ENCODE results near the gene PPM1M.

PPM1M gene

DNA sequence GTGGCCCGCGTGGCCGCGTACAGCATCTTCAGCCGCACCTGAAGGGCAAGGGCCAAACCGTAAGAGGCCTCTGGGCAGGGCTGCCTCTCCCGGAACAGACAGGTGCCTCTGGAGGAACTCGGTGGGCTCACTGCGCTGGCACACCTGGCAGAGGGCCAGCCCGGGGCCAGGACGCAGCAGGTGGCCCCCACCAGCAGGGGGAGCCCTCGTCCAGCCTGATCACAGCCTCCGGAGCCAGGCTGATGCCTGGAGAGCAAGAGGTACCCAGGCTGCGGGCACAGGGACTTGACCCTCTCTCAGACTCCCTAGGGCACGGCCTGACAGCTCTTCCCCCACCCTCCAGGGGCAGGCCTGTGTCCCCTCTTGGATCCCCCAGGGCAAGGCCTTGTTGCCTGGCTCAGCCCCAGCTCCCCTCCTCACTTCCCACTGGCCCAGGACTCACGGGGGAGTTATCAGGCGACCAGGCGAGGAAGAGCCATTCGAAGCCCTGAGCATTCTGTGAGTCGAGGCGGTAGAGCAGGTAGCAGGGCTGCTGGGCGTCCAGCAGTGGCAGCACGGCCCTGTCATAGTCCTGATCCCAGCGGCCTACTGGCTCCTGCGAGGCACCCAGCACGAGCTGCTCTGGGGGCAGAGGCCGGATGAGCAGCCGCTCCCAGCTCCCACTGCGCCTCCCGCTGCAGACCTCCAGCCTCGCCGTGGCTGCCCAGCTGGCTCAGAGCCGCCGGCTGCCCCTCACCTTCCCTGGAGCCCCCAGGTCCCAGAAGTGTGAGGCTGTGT lies 13.9 kb upstream of the PPM1M start:
- DNase-seq = peak; percentile 67

DNA sequence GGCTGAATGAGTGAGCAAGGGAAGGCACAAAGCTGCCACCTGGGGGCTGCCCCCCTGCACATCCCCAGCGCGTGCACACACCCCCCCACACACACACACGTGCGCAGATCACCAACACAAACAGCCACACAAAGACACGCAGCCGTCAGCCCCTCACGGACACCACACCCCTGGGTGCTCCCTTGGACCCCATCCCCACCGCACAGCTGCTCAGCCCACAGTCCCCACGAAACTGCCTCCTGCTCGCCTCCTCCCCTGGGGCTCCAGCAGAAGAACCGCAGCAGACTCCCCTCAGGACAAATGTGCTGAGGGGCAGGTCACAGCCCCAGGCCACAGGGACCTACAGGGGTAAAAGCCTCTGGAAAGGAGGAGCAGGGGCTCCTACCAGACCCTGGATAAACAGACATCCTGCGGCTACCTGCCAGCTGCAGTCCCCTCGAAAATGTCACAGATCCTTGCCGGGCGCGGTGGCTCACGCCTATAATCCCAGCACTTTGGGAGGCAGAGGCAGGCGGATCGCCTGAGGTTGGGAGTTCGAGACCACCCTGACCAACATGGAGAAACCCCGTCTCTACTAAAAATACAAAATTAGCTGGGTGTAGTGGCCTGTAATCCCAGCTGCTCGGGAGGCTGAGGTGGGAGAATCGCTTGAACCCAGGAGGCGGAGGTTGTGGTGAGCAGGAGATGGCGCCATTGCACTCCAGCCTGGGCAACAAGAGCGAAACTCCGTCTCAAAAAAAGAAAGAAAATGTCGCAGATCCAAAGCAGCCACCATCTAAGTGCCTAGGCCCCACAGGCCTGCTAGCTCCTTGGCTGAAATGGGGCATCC lies 13.1 kb upstream of the PPM1M start:
- no peak for DNase-seq

DNA sequence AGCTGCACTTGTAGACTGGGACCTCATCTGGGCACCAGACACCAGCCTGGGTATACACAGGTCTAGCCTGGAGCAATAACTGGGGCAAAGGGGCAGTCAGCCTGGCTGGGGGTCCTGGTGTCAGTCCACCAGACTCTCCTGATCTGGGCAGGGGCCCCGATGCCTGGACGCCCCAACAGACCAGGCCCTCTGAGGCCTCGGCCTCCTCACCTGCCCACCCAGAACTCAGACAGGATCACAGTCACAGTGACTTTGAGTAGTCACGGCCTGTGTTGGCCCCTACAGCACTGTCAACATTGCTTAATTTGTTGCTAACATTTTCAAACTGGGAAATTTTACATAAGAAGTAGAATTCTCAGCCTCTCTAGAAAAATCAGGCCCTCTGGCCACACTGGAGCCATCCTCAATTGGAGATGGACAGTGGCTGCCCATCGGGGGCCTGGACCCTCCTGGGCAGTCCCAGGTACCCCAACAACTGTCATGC lies 12.4 kb upstream of the PPM1M start:
- DNase-seq = no peak

DNA sequence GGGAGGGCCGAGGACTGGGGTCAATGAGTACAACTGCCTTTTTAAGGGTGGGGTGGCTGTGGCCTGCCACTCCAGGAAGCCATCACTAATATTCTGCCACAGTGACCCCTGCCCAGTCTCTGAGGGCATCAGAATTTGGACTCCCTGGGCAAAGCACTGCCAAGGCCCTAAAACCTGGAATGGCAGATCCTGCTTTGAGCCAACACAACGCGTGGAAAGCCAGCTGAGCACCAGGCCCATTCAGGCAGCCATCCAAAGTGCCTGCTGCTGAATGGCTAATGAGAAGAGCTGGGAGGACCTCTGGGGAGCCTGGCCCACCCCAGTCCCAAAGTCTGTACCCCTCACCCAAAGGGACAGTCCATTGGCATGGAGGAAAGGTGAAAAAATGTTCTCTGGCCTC lies 11.6 kb upstream of the PPM1M start:
- no peak for DNase-seq

DNA sequence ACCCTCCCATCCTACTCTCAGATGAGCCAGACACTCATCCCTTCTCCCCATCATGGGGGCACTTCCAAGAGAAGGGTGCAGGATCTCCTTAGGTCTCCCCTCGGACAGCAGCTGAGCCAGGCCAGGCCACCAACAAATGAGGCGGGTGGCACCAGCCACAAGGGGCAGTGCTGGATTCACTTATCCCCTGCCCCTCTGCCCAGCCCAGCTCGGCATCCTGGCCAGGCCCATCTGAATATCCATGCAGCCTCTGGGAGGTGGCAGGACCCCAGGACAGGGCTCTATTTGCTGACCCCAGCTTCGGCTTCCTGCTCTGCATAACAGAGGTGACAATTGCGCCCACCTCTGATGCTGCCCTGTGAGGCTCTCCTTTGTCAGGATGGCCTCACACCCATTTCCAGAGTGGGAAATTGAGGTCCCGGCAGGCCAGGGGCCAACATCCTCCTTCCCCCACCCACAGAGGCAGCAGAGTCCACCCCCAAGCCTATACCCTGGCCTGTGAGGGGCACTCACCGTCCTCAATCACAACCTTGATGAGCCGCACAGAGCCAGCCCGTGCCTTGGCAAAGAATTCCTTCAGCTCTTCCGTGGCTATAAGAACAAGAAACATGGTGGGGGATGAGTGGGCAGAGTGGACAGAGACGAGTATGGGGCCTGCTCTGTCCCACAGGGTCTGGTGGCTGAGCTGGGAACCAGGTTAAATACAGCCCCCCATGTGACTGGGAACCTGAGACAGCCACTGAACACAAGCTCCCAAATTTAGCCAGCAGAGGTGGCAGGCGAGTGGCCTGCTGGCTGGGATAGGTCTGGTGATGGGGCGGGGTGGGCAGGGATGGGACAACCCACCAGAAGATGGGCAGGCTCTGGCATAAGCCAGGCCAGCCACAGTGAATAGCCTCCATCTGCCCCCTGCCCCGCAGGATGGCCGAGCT lies 10.8 kb upstream of the PPM1M start:
- DNase-seq = no peak

DNA sequence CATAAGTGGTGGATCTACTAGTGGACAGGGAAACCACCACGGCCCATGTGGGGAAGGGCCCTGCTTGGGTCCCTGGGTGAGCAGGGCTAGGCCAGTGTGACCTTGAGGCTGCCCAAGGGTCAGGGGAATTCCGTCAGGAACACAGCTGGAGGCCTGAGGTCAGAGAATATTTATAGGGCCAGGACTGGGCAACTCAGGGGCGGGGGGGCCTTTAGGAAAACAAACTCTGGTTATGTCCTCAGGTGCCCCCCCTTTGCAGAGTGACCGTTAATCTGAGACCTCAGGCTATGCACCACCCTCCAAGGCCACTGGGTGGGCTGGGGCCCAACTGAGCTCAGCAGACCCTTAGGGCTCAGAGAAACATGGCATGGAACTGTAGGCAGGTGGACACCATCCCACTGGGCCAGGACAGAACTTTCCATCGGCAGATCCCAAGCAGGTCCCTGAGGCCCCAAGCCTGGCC lies 9.1 kb upstream of the PPM1M start:
- DNase-seq = no peak

DNA sequence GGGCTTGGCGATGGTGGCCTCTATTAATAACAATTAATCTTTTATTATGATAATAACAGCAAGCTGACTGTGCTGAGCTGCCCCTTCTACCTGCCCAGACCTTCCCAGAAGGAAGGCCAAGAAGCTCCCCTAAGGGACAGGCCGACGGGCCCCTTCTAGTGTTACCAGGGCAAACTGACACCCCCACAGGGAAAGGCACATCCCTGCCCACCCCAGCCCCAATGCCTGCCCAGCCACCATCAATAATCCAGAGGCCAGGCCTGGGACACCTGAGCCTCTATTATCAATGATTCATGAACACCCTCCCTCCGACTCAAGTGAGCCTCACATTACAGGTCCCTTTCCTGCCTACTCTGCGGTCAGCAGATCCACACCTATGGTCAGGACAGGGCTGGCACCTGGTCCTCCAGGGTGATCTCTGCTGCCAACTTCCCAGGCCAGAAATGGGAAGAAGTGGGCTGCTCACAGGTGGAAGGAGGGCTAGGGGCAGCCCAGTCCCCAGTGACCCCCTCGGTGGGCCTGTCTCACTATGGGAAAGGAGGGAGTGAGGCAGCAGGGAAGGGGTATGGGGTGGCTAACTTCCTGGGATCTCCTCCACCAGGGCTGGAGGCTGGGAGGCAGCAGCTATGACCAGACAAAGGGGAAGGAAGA lies 8.4 kb upstream of the PPM1M start:
- DNase-seq = peak; percentile 31

DNA sequence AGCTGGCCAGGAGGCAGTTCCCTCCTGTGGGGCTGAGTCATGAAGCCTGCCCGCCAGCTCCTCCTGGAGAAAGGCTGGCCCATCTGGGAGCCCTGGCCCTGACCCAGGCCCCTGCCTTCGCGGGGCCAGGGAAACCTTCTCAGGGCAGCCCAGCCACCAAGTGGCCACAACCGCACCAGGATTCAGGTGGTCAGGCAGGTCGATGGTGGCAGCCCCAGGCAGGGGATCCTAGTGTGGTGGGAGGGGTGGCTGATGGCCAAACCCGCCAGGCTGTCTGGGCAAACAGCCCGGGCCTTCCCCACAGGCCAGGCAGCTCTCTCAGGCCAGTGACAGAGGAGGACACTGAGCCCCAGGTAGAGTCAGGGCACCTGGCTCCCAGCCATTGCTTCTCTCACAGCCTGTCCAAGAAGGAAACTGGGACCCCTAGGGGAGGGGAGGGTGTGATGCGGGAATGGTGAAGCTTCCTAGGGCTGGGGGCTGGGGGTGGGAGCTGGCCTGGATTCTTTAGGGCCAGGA lies 7.8 kb upstream of the PPM1M start:
- DNase-seq = peak; percentile 64

DNA sequence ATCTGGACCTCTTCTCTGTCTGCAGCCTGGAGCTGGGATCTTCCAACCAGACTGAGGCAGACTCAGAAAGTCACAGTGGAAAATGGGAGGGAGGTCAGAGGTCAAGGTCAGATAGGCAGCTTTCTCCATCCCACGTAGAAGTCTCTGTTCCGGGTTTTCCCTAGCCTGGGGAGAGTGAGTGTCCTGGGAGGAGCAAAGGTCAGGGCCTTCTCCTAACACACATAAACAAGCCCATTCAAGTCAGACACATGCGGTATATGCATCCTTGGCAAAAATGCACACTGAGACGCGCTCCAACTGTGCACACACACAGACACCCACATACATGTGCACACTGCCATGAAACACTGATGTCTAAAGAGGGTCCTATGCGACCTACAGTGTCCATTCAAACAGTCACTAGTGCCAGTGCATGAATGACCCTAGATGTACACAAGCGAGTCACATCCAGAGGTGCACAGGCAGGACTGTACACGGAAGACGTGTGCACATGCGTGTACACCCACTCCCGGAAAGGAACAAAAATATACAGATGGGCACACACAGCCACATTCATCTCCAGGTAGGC lies 7.3 kb upstream of the PPM1M start:
- peak; percentile 31 for DNase-seq

DNA sequence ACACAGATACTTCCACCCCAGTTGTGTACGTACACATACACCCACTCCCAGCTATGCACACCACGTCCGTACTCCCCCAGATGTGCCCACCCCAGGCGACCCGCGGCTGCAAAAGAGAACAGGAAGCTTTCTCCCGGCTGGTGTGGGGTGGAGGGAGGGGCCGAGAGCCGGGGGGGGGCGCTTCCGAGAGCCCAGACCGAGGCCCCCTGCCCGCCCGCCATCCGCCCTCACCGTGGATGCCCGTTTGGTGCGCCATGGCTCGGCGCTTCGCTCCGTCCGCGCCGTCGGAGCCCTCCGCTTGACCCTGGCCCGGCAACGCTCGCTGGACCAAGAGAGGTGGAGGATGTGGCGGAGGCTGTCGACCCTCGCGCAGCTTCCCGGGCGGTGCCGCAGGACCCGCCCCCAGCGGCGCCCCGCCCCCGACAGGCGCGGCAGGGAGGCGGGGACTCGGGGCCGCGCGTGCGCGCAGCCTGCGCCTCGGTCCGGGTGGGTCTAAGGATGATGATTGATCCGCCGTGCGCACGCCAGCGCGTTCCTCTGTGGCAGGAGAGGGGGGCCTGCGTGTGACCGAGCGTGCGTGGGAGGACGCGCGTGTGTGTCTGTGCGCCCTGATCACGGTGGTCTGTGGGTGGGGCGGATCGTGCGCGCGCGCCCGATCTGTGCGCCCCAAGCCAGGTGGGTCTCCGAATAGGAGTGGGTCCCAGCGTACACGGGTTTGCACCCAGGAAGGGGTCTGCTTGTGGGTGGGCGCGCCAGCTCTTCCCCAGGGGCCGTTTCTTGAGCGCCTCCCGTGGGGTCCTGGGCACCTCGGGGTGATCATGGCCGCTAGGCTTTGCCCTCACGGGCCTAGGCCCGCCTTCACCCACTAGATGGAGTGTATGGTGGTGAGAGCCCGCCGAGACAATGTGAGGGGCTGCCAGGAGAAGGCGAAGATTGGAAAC lies 6.5 kb upstream of the PPM1M start, which contains the start of gene TWF2:
Gene TWF2 (minus strand): TSS at position 398 of the 941 bp plus-strand sequence. CDS start 142 bp downstream, at position 256.
- peak; percentile 69 for DNase-seq

DNA sequence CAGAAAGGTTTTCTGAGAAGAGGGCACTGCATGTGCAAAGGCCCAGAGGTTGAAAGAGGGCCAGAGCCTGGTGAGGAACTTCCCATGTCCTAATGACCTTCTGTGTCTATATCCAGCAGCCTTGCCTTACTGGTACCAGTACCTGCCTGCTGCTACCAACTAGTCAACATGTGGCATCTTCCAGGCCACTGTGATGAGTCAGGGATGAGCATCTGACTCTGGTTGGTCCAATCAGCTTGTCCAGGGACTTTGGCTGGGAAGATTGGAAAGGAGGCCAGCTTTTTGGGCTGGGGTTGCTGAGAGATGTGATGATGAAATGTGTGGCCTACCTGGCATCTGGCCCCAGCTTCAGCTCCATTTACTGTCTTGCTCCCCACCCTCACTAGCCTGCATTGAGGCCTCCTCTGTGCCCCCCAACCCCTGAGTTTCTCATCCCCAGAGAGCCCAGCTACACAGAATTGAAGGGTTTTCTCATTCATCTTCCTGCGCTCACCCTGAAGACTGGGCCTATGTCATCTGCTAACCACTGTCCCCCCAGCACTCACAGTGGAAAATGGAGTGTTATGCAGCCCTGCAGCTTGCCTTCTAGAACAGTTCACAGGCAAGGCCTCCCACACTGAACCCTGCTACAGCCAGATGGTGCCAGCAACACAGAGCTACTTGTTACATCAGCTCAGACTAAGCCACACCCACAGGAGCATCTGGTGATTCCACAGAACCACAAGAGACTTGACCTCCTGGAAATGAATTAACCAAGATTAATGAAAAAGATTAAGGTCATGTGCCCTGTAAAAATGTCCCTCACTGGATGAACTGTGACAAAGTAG lies 5.3 kb upstream of the PPM1M start:
- peak; percentile 67 for DNase-seq

DNA sequence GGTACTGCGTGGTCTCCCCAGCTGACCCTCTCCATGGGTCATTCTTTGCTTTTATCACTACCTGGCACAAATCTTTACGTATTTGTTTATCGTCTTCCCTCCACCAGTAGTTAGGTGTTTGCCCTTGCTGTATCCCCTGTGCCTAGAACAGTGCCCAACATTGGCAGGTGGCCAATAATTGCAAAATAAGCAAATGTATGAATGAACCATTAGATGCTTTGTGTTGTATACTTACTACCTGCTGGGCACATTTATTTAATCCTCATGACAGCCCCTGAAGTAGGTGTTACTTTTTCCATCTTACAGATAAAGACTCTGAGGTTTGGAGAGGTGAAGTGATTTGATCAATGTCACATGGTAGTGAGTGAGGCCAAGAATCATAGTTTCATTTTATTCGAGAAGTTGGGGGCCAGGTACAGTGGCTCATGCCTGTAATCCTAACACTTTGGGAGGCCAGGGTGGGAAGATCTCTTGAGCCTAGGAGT lies 4.6 kb upstream of the PPM1M start:
- DNase-seq = no peak

DNA sequence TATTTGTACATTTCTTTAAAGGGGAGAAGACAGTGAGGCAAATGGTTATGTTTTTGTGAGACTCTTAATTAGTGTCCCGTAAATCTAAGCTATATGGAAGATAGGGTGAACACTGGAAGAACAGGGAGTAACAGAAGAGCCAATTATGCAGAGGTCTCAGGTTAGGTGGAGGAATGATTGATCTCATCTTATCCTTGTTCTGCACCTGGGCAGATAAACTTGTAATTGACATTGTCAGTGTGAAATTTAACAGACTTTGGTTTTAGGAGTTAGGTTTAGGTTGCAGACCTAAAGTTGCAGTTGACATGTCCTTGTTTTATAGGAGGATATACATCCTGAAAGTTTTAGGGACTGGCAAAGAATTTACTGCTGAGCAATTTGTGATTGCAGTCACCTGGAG lies 3.5 kb upstream of the PPM1M start:
- no peak for DNase-seq

DNA sequence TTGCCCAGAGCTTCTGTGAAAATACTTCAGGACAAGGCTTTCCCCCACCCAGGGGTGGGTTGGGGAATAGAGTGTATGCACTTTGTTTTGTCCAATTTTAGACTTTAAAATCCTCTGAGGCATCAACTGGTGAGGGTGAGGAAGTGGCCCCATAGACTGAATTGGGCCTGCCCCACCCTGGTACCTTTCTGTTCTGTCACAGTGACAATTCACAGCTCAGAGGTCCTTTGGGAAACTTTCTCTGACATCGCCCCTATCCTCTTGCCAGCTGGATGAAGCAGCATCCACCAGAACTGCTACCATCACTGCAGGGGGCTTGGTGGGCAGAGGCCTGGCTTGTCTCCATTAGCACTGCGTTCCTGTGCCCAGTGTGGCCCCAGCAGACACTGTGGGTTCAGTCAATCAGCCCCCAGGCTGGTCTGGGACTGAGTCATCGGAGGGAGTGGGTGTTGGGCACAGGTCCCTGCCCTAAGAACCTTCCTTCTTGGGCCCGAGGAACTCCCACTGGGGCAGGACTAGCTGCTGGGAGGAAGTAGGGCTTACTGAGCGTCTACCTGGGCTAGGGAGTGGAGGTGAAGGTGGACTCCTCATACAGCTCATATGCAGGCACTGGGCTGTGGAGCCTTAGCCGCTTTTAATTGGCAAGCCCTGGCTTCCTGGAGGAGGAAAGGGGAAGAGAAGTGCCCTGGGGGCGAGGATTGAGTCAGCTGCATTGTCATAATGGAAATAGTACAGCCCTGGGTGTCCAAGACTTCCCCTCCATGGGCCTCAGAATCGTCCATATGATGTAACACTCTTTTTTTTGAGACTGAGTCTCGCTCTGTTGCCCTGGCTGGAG lies 1.5 kb upstream of the PPM1M start:
- DNase-seq = no peak

DNA sequence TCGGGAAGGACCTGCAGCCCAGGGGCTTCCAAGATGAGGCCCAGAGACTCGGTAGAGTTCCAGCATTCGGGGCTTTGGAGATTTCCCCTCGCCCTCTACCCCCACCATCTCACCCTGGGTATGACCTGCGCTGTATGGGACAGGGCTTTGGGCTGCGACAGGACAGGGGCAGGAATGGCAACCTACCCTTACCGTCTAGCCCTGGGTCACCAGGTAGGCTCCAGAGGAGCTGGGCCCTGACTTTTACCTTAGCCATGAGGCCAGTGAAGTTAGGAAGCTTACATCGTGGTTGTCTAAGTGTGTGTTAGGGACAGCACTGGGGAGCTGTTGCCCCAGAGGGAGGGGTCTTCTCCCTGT lies 683 bp downstream of the PPM1M start:
- peak; percentile 45 for DNase-seq

DNA sequence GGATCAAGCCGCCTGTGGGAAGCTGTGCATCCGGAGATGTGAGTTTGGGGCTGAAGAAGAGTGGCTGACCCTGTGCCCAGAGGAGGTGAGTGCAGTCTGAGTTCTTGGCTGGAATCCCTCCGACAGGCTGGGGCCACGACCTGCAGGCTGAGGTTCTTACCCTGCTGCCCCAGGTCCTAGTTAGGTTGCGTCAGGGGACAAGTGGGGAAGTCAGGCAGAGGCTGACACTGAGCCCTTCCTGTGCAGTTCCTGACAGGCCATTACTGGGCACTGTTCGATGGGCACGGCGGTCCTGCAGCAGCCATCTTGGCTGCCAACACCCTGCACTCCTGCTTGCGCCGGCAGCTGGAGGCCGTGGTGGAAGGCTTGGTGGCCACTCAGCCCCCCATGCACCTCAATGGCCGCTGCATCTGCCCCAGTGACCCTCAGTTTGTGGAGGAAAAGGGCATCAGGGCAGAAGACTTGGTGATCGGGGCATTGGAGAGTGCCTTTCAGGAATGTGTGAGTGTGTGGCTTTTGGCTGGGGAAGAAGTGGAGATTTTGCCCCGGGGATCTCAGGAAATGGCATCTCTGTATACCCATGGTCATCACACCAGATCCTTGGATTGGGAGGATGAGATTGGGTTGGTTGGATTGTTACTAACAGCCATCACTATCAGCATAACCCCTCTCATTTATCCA lies 1.3 kb downstream of the PPM1M start:
- DNase-seq = peak; percentile 56

DNA sequence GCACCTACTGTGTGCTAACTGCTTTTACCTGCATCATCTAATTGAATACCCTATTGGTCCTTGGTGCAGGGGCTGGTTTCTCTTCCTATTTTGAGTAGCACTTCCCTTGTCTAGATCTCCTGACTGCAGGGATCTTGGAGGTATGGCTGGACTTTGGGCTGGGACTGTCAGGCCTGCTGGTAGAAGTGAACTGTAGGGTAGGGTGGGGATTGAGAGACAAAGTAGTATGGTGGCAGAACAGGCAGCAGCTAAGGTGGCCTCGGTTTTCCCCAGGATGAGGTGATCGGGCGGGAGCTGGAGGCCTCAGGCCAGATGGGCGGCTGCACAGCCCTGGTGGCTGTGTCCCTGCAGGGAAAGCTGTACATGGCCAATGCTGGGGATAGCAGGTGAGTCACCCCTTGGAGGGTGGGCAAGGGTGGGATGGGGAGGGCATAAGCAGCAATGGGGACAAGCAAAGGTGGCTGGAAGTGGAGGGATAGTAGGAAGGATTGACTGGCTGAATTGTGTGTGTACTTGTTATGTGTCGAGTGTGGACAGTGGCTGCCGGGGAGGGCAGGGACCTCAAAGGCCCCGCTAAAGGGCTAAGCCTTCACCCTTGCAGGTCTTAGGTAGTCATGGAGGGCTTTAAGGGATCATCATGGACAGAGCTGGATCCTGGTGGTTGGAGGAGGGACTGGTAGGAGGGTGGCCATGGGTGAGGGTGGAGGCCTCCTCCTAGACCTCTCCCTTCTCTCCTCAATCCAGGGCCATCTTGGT lies 2.0 kb downstream of the PPM1M start:
- peak; percentile 14 for DNase-seq
